HG03354 (cell line): ENCODE results near the gene CPXM2.

ENCODE experiments used
- ATAC-seq: cut with Tn5 transposase; IDR thresholded peaks from one replicate; pipeline ENCODE4 v1.9.1; 2021; ENCODE audit warnings: mild to moderate bottlenecking; ENCODE audit not compliant: unreplicated experiment, poor library complexity, severe bottlenecking

Gene CPXM2

DNA sequence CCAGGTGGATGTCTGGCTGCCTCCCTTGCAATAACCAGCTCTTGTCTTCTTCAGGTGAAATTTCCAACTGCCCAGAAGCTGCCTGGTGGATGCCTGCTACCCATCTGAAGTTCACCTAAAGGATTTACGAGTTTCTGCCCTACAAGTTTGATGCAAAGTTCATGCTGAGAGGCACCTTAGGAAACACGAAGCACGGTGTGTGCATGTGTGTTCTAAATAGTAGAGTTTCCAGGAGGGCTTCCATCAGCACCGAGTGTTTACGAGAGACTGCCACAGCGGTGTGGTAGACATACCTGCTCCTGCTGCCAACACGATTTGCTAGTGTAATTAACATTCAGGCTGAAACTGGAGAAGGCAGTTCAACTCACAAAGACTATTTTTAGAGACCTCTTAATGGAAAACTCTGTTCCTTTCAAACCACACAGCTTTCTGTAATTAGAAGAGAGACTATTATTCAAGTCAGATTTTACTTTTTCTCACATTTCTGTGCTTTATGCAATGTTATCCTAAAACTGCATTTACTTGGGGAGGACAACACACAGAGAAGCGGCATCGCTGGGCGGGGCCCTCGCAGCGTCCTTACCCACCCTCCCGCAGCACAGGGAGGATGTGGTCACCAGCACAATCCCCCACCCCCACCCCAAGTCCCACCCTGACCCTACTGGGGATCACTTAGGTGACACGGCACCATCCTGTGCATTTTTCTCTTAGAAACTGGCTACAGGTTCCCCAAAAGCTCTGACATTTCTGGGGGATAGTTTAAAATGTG, 15.5 kb upstream of the CPXM2 start:
- no peak for ATAC-seq

GRCh38 chr10:123906296-123906695, 14.7 kb upstream of the CPXM2 start:
- no peak for ATAC-seq

DNA sequence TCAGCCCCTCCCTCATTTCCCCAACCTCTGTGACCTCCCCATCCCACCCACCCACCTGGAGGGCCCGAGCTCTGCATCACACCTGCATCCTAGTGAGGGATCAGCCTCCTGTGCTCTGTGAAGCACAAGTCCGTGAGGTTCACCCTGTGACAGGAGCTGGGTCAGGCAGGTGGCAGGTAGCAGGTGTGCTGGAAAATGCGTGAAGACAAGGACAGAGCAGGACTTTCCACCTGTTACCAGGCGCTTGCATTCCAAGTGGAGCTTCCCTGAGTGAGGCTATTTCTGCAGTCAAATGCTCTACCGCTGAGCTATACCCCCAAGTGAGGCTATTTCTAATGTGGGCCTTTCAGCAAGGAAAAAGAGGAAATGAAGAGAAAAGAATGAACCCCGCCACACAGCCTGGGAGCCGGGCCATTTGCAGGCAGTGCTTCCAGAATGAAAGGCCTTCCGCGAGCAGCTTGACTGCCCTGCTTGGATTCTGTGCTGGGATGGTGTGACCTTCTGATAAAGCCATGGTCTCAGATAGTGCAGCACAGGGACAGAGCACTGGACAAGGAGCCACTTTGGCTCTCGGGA, 13.3 kb upstream of the CPXM2 start:
- ATAC-seq = no peak

DNA sequence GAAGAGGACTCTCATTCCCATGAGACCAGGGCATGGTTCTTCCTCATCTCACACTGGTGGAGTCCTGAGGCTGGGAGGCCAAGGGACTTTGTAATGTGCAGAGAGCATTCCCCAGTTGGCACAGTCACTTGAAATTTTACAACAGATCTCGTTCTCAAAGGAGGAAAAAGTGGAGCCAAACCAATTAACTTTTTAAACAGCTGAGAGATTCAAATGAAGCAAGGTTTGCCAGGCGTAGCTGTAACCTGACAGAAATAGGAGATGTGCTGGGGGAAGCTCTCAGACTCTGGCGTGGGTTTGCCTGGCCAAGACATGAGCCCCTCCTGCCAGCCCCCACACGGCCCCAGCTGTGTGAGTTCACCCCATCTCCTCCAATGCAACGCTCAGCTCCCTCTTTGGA, 12.0 kb upstream of the CPXM2 start:
- ATAC-seq = no peak

DNA sequence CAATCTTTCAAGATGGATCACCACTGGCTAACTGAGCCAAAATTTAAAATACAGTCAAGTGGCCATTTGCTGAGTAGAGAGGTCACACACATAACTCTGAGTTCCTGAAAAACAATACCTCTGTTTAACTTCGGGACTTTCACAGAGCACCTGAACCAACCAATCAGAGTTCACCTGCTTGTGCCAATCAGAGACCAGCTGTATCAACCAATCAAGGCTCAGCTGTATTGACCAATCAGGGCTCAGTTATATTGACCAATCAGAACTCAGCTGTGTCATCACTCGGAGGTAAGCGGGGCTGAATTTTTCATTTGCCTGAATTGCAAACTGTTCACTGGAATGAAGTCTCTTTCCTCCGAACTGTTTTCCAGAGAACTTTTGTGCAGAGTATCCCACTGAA, 10.0 kb upstream of the CPXM2 start:
- no peak for ATAC-seq

GRCh38 chr10:123897146-123897545, 5.5 kb upstream of the CPXM2 start:
- no peak for ATAC-seq

- no peak for ATAC-seq
Observed at GRCh38 chr10:123896246-123896927, 4.8 kb upstream of the CPXM2 start.

GRCh38 chr10:123893651-123894050, 2.0 kb upstream of the CPXM2 start:
- ATAC-seq = no peak

DNA sequence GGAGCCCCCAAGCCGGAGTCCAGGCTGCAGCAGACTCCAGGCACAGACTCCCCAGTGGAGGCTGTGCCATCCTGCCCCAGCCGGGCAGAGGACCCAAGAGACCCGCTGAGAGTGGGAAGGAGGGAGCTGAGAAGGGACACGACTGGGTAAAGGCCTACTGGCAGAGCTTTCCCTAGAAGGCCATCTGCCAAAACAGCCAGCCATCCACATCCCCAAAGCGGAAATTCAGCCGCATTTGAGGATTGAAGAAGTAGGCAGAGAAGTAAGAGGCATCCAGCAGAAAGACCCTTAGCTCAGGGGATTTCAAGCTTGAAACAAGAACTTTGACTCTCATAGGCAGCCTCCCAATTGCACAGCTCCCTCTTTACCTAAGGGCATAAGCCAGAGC, 857 bp downstream of the CPXM2 start:
- no peak for ATAC-seq

- no peak for ATAC-seq
Observed at GRCh38 chr10:123890226-123890625, 1.4 kb downstream of the CPXM2 start.

DNA sequence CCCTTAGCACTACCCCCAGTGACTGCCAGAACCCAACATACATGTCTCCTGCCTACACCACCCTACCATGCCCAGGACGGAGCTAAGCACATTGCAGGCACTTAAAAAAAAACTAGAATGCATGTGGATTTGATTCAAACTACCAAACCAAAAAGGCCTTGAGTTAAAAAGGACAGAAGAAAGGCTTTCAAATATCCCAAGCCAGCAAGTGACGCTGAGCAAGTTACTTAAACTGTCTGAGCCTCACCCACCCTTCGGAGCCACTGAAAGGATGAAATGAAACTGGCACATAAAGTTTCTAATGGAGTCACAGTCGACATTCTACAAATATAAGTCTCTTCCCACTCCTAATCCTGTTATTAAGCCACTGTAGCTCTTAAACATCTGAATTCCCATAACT, 1.8 kb downstream of the CPXM2 start:
- no peak for ATAC-seq

DNA sequence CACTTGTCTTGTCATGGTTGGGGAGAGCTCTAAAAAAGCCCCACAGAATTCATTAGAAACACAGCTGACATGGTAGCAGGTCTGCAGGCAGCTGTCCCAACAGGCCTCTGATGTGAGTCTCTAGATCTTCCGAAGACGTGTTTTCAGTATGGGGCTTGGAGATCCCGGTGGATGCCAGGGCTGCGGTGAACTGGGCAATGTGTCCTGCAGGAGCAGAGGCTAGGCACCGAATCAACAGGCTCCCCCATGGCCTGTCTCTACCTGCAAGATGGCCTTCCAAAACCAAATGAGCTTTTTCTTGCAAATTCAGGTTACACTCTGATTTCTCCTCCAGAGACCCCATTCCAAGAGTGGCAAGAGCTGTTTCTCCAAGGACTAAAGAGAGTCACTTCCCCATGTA, 2.9 kb downstream of the CPXM2 start:
- no peak for ATAC-seq

GRCh38 chr10:123888256-123888655, 3.4 kb downstream of the CPXM2 start:
- no peak for ATAC-seq

- no peak for ATAC-seq
Observed at GRCh38 chr10:123886292-123886691, 5.3 kb downstream of the CPXM2 start.

GRCh38 chr10:123885406-123886170, 6.0 kb downstream of the CPXM2 start:
- ATAC-seq = no peak

GRCh38 chr10:123884907-123885381, 6.7 kb downstream of the CPXM2 start:
- no peak for ATAC-seq

DNA sequence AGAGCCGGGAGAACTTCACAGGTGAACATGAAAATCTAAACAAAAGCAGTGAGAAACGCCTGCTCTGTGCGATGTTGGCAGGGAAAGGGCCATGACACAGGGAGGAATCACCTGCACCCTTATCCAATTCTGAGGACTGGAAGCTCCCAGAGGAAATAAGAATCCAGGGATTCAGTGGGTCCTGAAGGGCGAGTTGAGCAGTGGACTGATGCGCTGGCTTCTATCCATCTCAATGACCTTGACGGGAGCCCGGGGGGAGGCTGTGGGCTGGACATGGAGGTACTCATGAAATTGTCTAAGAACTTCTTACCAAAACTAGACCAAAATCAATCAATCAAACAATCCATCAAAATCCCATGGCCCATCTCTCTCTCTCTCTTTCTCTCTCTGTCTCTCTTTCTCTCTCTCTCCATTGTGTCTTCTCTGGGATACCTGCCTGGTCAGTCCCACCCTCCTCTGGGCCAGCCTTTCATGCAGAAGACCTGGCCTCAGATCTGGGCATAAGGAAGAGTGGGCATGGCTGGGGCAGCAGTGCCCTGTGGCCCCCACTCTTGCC, 7.2 kb downstream of the CPXM2 start:
- ATAC-seq = no peak

DNA sequence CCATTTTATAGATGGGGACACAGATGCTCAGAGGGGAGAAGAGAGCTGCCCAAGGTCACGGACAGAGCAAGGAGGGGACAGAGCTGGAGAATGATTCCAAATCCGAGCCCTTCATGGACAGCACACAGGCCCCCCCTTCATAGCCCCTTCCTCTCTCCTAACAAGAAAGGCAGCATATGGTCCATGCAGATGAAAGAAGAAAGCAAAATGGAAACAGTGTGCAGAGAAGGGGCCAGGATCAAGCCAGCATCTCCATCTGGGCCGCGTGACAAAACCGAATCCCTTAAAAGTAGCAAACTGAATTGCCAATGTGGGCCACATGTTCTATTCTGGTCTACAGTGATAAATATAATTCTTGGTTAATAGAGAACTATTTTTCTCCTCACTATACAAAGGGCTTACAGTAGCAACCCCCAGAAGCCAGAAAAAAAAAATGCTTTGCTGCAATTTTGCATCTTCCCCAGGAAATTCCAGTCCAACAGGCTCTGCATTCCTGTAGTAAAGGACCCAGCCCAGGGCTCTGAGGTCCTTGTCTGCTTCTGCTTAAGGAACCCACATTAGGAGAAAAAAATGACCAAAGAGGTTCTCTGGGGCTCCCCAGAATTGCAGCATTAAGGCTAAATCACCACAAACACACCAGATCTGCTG, 7.8 kb downstream of the CPXM2 start:
- no peak for ATAC-seq

- no peak for ATAC-seq
Observed at GRCh38 chr10:123882681-123883445, 8.7 kb downstream of the CPXM2 start.
